Body of pancreas (tissue), 4 donors: Measurements from ENCODE around the gene ZBTB48. TPM values are rescaled to one million over a fixed set of nuclear protein-coding genes. Genes with fewer than 3 reads are reported as not detected.

Experiments
- ATAC-seq: fragments of 150-250 bp; one replicate; pipeline ENCODE4 v1.9.1; 2016
- DNase-seq, 4 donors: peaks; one replicate each; pipeline ENCODE4 v3.0.0-alpha.2; 2019
- H3K27ac ChIP-seq, 4 donors: fragments of 200-600 bp; sonication (generic); 1 replicate in 3 of 4; 2 replicates in 1 of 4; pipeline versions ENCODE4 v1.5.1 to v1.6.1; 2016 to 2019; ENCODE audit warnings: mild to moderate bottlenecking in 1 of 4, mixed read lengths in 1 of 4, moderate library complexity in 1 of 4
- H3K27me3 ChIP-seq, 2 donors: fragments of 200-600 bp; sonication (generic); one replicate each; pipeline ENCODE4 v1.6.0; 2016; ENCODE audit warnings: mild to moderate bottlenecking in 1 of 2
- H3K36me3 ChIP-seq, 2 donors: fragments of 200-600 bp; sonication (generic); replicated peaks in 1 of 2; 2 replicates each; pipeline ENCODE4 v1.5.1; 2016; ENCODE audit warnings: low read depth in 2 of 2; ENCODE audit not compliant: insufficient read depth in 1 of 2
- H3K4me1 ChIP-seq: fragments of 200-600 bp; sonication (generic); one replicate; pipeline ENCODE4 v1.6.0; 2016
- H3K4me3 ChIP-seq, 2 donors: fragments of 200-600 bp; sonication (generic); 1 replicate in 1 of 2; 2 replicates in 1 of 2; pipeline ENCODE4 v1.5.1; 2016 to 2019
- H3K9me3 ChIP-seq, 3 donors: fragments of 200-600 bp; sonication (generic); 1 replicate in 2 of 3; 2 replicates in 1 of 3; pipeline ENCODE4 v1.5.1; 2016
- POLR2A ChIP-seq, 3 donors: fragments of 450-650 bp; IDR thresholded peaks; one replicate each; pipeline ENCODE4 v1.6.1; 2016; ENCODE audit warnings: antibody characterized with exemption in 3 of 3, mild to moderate bottlenecking in 2 of 3
- WGBS, 2 donors: methylation state at CpG; one replicate each; pipeline ENCODE4 v1.1.5; 2017; 5-methylcytosine and 5-hydroxymethylcytosine counted together
- intact Hi-C: fragments of 100-400 bp; cut with DNase I; formaldehyde crosslinking; loops from one replicate; pipeline ENCODE4 v1.15.1; 2023
- total RNA-seq, 2 donors: library from RNA; depleted of rRNA; stranded (reverse); fragments of >200 nt; gene quantifications; one replicate each; pipeline ENCODE4 v1.1.0, GENCODE V29; 2016
- TF ChIP-seq, protein P1 (sequence below), 7 experiments: fragments of 450-650 bp in 4 of 7; fragments of 200-600 bp in 3 of 7; sonication (generic) in 3 of 7; IDR thresholded peaks; one replicate each; pipeline ENCODE4 v1.5.1; 2016 to 2019; ENCODE audit warnings: antibody characterized with exemption in 7 of 7

The ZBTB48 gene
- total RNA-seq, 2 donors from 2014 or later = 17.4 to 37.6 TPM

DNA sequence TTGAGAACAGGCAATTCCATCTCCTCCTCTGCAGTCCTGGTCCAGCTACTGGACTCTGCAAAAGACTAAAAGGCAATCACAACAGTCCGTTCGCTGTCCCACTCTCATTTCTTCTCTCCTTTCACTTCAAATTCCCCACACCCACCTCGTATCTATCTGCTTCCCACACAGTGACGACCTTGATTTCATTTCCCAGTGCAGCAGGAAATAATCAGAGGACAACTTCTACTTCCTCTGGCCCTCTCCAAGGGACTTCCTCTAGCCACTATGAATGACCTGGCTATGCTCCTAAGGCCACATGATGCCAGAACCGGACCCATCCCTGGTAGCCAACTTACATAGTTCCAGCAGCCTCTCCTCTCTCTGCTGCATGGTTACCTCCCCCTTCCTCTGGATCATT is 33.5 kb upstream of the ZBTB48 start:
- Histone ChIP-seq H3K4me1 (no peaks in the 10 kb centered on the region), H3K27ac (no peak overlapping the region), H3K36me3 (peaks cover 0 to 23% of the 10 kb centered on the region in 2 donors), H3K4me3 (no peak overlapping the region), H3K27me3 (no peaks in the 10 kb centered on the region), H3K9me3 (no peaks in the 10 kb centered on the region)
- WGBS, 2 donors = 64 to 75% methylated on average over 5 of the region's 5 CpGs
- intact Hi-C loops = no loop called here
- DNase-seq (no peak), ATAC-seq (no peak)
- no peak for TF ChIP-seq POLR2A (IDR thresholded peaks at IDR 0.05)
- TF ChIP-seq, protein P1, sequence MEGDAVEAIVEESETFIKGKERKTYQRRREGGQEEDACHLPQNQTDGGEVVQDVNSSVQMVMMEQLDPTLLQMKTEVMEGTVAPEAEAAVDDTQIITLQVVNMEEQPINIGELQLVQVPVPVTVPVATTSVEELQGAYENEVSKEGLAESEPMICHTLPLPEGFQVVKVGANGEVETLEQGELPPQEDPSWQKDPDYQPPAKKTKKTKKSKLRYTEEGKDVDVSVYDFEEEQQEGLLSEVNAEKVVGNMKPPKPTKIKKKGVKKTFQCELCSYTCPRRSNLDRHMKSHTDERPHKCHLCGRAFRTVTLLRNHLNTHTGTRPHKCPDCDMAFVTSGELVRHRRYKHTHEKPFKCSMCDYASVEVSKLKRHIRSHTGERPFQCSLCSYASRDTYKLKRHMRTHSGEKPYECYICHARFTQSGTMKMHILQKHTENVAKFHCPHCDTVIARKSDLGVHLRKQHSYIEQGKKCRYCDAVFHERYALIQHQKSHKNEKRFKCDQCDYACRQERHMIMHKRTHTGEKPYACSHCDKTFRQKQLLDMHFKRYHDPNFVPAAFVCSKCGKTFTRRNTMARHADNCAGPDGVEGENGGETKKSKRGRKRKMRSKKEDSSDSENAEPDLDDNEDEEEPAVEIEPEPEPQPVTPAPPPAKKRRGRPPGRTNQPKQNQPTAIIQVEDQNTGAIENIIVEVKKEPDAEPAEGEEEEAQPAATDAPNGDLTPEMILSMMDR (IDR thresholded peaks at IDR 0.05) = no peak

DNA sequence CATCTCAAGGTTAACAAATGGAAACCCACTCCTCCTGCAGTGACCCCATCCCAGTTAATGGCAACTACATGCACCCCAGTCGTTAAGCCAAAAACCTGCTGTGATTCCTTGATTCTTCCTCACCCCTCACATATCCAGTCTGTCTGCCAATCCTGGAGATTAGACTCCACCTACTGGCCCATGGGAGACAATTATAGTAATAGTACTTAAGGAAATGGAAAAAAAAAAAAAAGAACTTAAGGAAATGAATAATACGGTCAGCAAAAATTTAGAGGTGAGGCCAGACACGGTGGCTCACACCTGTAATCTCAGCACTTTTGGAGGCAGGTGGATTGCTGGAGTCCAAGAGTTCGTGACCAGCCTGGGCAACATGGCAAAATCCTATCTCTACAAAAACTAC is 32.5 kb upstream of the ZBTB48 start:
- DNase-seq (no peak), ATAC-seq (no peak)
- no peak overlapping the region for H3K4me3 ChIP-seq
- no peaks in the 10 kb centered on the region for H3K9me3 ChIP-seq
- 66 to 69% methylated on average over 4 of the region's 4 CpGs for WGBS, 2 donors
- H3K4me1 ChIP-seq = no peaks in the 10 kb centered on the region
- no peaks in the 10 kb centered on the region for H3K27me3 ChIP-seq
- TF ChIP-seq POLR2A (IDR thresholded peaks at IDR 0.05) = no peak
- TF ChIP-seq, protein P1 (IDR thresholded peaks at IDR 0.05) = no peak
- no peak overlapping the region for H3K27ac ChIP-seq
- intact Hi-C loops = no loop called here
- H3K36me3 ChIP-seq = peaks cover 0 to 22% of the 10 kb centered on the region in 2 donors

DNA sequence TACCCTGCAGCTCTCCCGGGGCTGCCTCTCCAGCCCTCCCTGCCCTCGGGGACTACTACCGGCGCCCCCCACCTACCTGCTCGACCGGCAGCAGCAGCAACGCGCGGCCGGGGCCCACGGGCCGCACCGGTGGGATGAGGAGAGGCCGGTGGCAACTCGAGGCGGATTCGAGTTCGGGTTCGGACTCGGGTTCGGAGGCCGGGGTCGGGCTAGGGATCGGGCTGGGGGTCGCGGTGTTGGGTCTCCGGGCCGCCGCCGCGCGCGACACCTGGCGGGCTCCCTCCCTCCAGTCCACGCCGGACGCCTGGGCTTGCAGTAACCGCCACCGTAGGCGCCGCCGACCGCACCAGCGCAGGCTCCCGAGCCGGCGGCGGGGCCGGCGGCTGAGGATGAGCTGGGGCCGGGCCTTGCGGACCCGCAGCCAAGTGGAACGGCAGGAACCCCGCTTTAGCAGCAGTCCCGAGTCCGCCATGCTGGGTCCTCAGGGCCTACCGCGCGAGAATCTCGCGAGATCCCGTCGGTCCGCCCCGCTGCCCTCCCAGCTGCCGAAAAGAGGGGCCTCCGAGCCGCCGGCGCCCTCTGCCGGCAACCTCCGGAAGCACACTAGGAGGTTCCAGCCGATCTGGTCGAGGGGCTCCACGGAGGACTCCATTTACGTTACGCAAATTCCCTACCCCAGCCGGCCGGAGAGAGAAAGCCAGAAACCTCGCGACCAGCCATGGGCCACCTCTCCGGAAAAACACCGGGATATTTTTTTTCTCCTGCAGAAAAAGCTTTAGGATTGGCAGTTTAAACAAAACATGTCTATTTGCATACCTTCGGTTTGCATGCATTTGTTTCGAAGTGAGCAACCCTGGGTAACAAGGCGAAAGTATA is 25.5 kb upstream of the ZBTB48 start, which contains the start of gene NOL9:
Gene NOL9 (minus strand): TSS at position 483 of the 876 bp plus-strand sequence. CDS start 11 bp downstream, at position 472.
- intact Hi-C loops = no loop called here

DNA sequence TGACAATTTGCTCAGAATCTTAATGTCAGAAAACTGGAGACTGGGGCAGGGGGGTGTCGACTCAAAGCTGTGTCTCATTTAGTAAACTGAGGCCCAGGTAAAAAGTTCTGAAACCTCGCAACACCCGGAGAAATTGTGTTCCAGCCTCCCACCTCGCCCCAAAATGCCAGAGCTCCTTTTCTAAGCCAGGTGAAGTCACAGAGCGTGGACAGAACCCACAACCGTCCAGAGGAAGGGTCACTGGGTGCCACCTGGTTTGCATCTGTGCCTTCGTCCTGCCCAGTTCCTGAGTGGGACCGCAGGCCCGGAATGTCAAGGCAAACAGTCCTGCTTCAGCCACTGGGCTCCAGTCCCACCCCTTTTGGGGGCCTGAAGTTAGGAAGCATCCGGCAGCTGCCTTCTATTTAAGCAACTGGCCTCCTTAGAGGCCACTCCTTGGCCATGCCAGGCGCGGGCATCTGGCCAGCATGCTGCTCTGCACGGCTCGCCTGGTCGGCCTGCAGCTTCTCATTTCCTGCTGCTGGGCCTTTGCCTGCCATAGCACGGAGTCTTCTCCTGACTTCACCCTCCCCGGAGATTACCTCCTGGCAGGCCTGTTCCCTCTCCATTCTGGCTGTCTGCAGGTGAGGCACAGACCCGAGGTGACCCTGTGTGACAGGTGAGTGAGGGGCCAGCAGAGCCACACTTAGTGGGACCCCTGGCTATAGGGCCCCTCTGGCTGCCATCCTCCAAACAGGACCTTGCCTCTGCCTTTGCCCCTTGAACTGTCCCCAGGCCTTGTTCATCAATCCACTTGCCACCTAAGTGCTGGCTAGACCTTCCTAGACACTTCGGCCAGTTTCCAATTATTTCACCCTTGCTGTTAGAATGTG is 24.7 kb upstream of the ZBTB48 start, which contains the start of gene TAS1R1:
Gene TAS1R1 (plus strand): TSS at position 401 of the 872 bp plus-strand sequence. CDS start 67 bp downstream, at position 468.
- Histone ChIP-seq H3K36me3 (no peaks in the 10 kb centered on the region), H3K27ac (peak within 1 kb of the TSS; percentile 33 to 79 (median 74)), H3K4me3 (peak within 1 kb of the TSS; percentile 94 to 98), H3K4me1 (peaks cover 17% of the 10 kb centered on the region), H3K9me3 (no peaks in the 10 kb centered on the region), H3K27me3 (no peaks in the 10 kb centered on the region)
- TF ChIP-seq POLR2A (IDR thresholded peaks at IDR 0.05) = no peak
- TF ChIP-seq, protein P1 (IDR thresholded peaks at IDR 0.05) = no peak
- ATAC-seq = no peak
- intact Hi-C loops = no loop called here
- DNase-seq = peak; percentile 10 to 40 (median 28)
- WGBS, 2 donors = 71 to 74% methylated on average over 15 to 19 of the region's 19 CpGs

More for the DNA sequence above, 25.5 kb upstream of the ZBTB48 start, which contains the start of gene NOL9:
- ATAC-seq (peak; percentile 99), DNase-seq (peak; percentile 93 to 95 (median 94))
- Histone ChIP-seq H3K4me1 (peaks cover 17% of the 10 kb centered on the region), H3K9me3 (no peaks in the 10 kb centered on the region), H3K36me3 (peaks cover 0 to 1% of the 10 kb centered on the region in 2 donors), H3K4me3 (peak within 1 kb of the TSS; percentile 94 to 98), H3K27ac (peak within 1 kb of the TSS; percentile 33 to 79 (median 74)), H3K27me3 (no peaks in the 10 kb centered on the region)
- TF ChIP-seq, protein P1 (IDR thresholded peaks at IDR 0.05) = peak; percentile 93 to 99 (median 96)
- peak; percentile 55 to 65 (median 62) for TF ChIP-seq POLR2A (IDR thresholded peaks at IDR 0.05)
- WGBS, 2 donors = 1 to 3% methylated on average over 14 to 71 of the region's 87 CpGs
